CD14-positive monocyte (primary cell): ENCODE data around the gene BDKRB2. TPM values are rescaled to one million over a fixed set of nuclear protein-coding genes. Genes with fewer than 3 reads are reported as not detected.
A peak's percentile ranks its signal among the peaks of the same experiment; 100 is the strongest.

Experiments
- DNase-seq, 3 donors: peaks; one replicate each; pipeline ENCODE4 v3.0.0-alpha.2; 2011 to 2022
- H2AFZ ChIP-seq: 2 replicates; pipeline ENCODE4 v1.6.0; 2012; ENCODE audit warnings: mild to moderate bottlenecking, low read depth, low read length, inconsistent platforms; ENCODE audit not compliant: insufficient read depth, poor library complexity, severe bottlenecking
- H3K27ac ChIP-seq, 2 donors: 1 replicate in 1 of 2; 2 replicates in 1 of 2; pipeline ENCODE4 v1.5.1; 2012 to 2013; ENCODE audit warnings: low read length in 2 of 2, control low read depth in 1 of 2, inconsistent platforms in 1 of 2, low read depth in 1 of 2, mild to moderate bottlenecking in 1 of 2
- H3K27me3 ChIP-seq, 2 donors: one replicate each; pipeline versions ENCODE4 v1.6.0 to v1.6.1; 2011 to 2013; ENCODE audit warnings: low read length in 2 of 2; ENCODE audit not compliant: control insufficient read depth in 2 of 2, insufficient read depth in 2 of 2
- H3K36me3 ChIP-seq, 2 donors: replicated peaks in 1 of 2; 1 replicate in 1 of 2; 2 replicates in 1 of 2; pipeline versions ENCODE4 v1.5.1 to v1.6.1; 2012 to 2013; ENCODE audit warnings: low read length in 2 of 2, control low read depth in 1 of 2, inconsistent platforms in 1 of 2, mild to moderate bottlenecking in 1 of 2; ENCODE audit not compliant: insufficient read depth in 2 of 2, control insufficient read depth in 1 of 2
- H3K4me1 ChIP-seq, 2 donors: 1 replicate in 1 of 2; 2 replicates in 1 of 2; pipeline versions ENCODE4 v1.5.1 to v1.6.1; 2012 to 2013; ENCODE audit warnings: low read length in 2 of 2, control low read depth in 1 of 2, inconsistent platforms in 1 of 2, mild to moderate bottlenecking in 1 of 2, moderate library complexity in 1 of 2; ENCODE audit not compliant: insufficient read depth in 2 of 2, control insufficient read depth in 1 of 2
- H3K4me2 ChIP-seq: replicated peaks from 2 replicates; pipeline ENCODE3; 2012; ENCODE audit warnings: low read length, moderate library complexity, mild to moderate bottlenecking; ENCODE audit not compliant: poor library complexity, severe bottlenecking; ENCODE audit errors: extremely low read depth
- H3K4me3 ChIP-seq, 3 experiments: fragments of 200-600 bp in 1 of 3; sonication (generic) in 1 of 3; replicated peaks in 1 of 3; 1 replicate in 2 of 3; 2 replicates in 1 of 3; pipeline ENCODE4 v1.5.1; 2011 to 2013; ENCODE audit warnings: low read length in 3 of 3, mild to moderate bottlenecking in 3 of 3, control low read depth in 2 of 3, low read depth in 2 of 3, inconsistent platforms in 1 of 3, moderate library complexity in 1 of 3
- H3K79me2 ChIP-seq: 2 replicates; pipeline ENCODE4 v1.6.0; 2012; ENCODE audit warnings: mild to moderate bottlenecking, control low read depth, inconsistent platforms, low read length, moderate library complexity; ENCODE audit not compliant: insufficient read depth
- H3K9ac ChIP-seq: 2 replicates; pipeline ENCODE4 v1.6.0; 2017; ENCODE audit warnings: low read length, mild to moderate bottlenecking; ENCODE audit not compliant: insufficient read depth, poor library complexity, severe bottlenecking
- H3K9me3 ChIP-seq, 2 donors: replicated peaks in 1 of 2; 1 replicate in 1 of 2; 2 replicates in 1 of 2; pipeline versions ENCODE4 v1.5.1 to v1.6.1; 2012 to 2013; ENCODE audit warnings: low read length in 2 of 2, control low read depth in 1 of 2; ENCODE audit not compliant: control insufficient read depth in 1 of 2, insufficient read depth in 1 of 2
- H4K20me1 ChIP-seq: 2 replicates; pipeline ENCODE4 v1.6.0; 2012; ENCODE audit warnings: mild to moderate bottlenecking, low read length, control low read depth, moderate library complexity; ENCODE audit not compliant: insufficient read depth
- H3K27ac Mint-ChIP-seq, 7 donors: one replicate each; pipeline ENCODE4 v1.8.0; 2020; ENCODE audit warnings: mild to moderate bottlenecking in 7 of 7, mixed read lengths in 7 of 7, moderate library complexity in 6 of 7, inconsistent platforms in 2 of 7
- H3K27me3 Mint-ChIP-seq, 3 donors: one replicate each; pipeline ENCODE4 v1.8.0; 2021 to 2022; ENCODE audit warnings: low read depth in 3 of 3, mild to moderate bottlenecking in 3 of 3, mixed read lengths in 3 of 3, moderate library complexity in 3 of 3, inconsistent platforms in 1 of 3
- H3K36me3 Mint-ChIP-seq, 2 donors: one replicate each; pipeline ENCODE4 v1.8.0; 2020; ENCODE audit warnings: mixed read lengths in 2 of 2, inconsistent platforms in 1 of 2, mild to moderate bottlenecking in 1 of 2
- H3K4me1 Mint-ChIP-seq: one replicate; pipeline ENCODE4 v1.8.0; 2020; ENCODE audit warnings: mild to moderate bottlenecking, mixed read lengths
- H3K4me3 Mint-ChIP-seq, 2 donors: one replicate each; pipeline ENCODE4 v1.8.0; 2020; ENCODE audit warnings: mild to moderate bottlenecking in 2 of 2, mixed read lengths in 2 of 2, moderate library complexity in 1 of 2
- H3K9me3 Mint-ChIP-seq, 7 donors: one replicate each; pipeline ENCODE4 v1.8.0; 2020 to 2022; ENCODE audit warnings: mixed read lengths in 7 of 7, mild to moderate bottlenecking in 6 of 7, moderate library complexity in 6 of 7, inconsistent platforms in 2 of 7
- WGBS: methylation state at CpG from one replicate; pipeline ENCODE4 v1.1.5; 2013; ENCODE audit warnings: missing lambda C conversion rate; ENCODE audit not compliant: insufficient coverage; 5-methylcytosine and 5-hydroxymethylcytosine counted together
- intact Hi-C, 2 donors: fragments of 100-400 bp; cut with micrococcal nuclease; formaldehyde crosslinking; loops; one replicate each; pipeline versions ENCODE4 v1.15.0 to v1.15.1; 2023
- polyA plus RNA-seq, 3 donors: library from polyadenylated mRNA; depleted of rRNA in 1 of 3; unstranded in 2 of 3; stranded (reverse) in 1 of 3; fragments of 300-500 nt in 2 of 3; fragments of >200 nt in 1 of 3; fragmentation: Illumina TruSeq in 2 of 3; gene quantifications; 1 replicate in 2 of 3; 2 replicates in 1 of 3; pipeline ENCODE4 v1.2.3, GENCODE V29; 2012 to 2021
- TF ChIP-seq, protein P1 (sequence below): fragments of 200-600 bp; IDR thresholded peaks from one replicate; pipeline ENCODE4 v1.8.0; 2022; ENCODE audit warnings: antibody characterized with exemption, mild to moderate bottlenecking

BDKRB2 gene
- polyA plus RNA-seq, 3 donors: not detected

DNA sequence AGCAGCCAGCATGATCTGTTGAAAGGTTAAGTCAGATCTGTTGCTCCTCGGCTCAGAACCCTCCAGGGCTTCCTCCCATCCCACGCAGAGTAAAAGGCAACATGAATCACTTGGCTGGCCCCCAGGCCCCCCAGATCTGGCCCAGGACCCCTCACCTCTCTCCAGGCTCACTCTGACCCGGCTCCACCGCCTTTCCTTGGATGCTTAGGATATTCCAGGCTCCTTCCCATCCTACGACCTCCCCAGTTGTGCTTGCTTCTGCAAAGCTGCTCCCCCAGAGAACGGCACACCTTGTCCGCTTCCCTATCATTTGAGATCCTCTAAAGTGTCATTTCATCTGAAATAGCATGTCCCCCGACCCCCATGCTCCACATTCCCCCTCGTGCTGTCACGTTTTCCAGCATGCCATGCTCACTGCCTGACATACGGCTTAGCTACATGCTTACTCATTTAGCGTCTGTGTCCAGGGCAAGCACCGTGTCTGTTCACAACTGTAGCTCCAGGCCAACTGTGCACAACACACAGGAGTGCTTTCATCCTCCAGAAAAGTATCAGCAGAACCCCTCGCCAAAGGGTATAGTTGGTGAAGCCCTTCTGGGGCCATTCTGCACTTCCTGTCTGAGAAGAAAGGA lies 33.6 kb upstream of the BDKRB2 start:
- Mint-ChIP-seq H3K36me3 (no peaks in the 10 kb centered on the region), H3K27me3 (peaks cover 3 to 7% (median 6%) of the 10 kb centered on the region in 3 donors), H3K9me3 (peaks cover 0 to 9% (median 3%) of the 10 kb centered on the region in 7 donors), H3K4me1 (no peaks in the 10 kb centered on the region), H3K4me3 (no peak overlapping the region), H3K27ac (no peak overlapping the region)
- H3K27ac ChIP-seq: no peak overlapping the region
- WGBS: 77% methylated on average over 14 of the region's 14 CpGs
- no peaks in the 10 kb centered on the region for H3K9me3 ChIP-seq
- no peaks in the 10 kb centered on the region for H3K27me3 ChIP-seq
- intact Hi-C loops: no loop called here
- no peaks in the 10 kb centered on the region for H3K4me1 ChIP-seq
- H3K4me3 ChIP-seq: no peak overlapping the region
- H4K20me1 ChIP-seq: no peaks in the 10 kb centered on the region
- no peak for DNase-seq
- no peaks in the 10 kb centered on the region for H3K79me2 ChIP-seq
- H3K4me2 ChIP-seq: no peak overlapping the region
- H3K9ac ChIP-seq: no peak overlapping the region
- H3K36me3 ChIP-seq: no peaks in the 10 kb centered on the region
- no peak overlapping the region for H2AFZ ChIP-seq
- TF ChIP-seq, protein P1, sequence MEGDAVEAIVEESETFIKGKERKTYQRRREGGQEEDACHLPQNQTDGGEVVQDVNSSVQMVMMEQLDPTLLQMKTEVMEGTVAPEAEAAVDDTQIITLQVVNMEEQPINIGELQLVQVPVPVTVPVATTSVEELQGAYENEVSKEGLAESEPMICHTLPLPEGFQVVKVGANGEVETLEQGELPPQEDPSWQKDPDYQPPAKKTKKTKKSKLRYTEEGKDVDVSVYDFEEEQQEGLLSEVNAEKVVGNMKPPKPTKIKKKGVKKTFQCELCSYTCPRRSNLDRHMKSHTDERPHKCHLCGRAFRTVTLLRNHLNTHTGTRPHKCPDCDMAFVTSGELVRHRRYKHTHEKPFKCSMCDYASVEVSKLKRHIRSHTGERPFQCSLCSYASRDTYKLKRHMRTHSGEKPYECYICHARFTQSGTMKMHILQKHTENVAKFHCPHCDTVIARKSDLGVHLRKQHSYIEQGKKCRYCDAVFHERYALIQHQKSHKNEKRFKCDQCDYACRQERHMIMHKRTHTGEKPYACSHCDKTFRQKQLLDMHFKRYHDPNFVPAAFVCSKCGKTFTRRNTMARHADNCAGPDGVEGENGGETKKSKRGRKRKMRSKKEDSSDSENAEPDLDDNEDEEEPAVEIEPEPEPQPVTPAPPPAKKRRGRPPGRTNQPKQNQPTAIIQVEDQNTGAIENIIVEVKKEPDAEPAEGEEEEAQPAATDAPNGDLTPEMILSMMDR: no peak

DNA sequence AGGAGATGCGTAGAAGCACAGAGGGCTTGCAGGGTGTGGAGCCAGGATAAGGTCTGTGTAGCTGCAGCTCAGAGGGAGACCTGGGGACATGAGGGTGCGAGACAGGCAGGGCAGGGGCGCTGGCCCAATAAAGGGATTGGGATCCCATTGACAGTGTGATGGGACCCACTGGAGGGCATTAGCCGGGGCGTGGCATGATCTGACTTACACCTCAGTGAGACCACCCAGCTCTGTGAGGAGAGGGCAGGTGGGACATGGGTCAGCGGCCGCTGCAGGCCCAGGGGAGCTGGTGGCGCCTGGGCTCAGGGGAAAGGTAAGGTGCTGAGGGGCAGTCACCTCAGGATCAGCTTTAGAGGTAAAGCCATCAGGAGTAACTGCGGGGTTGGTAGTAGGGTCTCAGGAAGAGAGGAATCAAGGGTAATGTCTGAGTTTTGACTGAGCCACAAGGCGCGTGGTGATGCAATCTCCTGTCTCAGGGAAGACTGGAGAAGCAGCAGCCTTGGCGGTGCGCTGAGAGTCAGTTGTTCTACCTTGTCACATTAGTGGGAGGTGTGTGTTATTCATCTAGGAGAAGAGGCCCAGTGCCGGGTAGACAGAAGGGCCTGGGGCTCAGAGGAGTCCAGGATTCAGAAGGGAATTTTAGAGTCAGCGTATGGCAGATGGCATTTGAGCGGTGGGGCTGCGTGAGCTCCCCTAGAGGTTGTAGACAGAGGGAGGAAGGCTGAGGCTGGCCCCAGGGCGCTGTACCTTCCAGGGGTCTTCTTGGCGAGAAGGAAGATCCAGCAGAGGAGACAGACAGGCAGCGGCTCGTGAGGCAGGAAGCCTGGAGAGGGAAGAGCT lies 30.8 kb upstream of the BDKRB2 start:
- no peaks in the 10 kb centered on the region for H4K20me1 ChIP-seq
- H3K79me2 ChIP-seq: no peaks in the 10 kb centered on the region
- WGBS: 95% methylated on average over 21 of the region's 21 CpGs
- H3K27me3 ChIP-seq: no peaks in the 10 kb centered on the region
- no peaks in the 10 kb centered on the region for H3K36me3 Mint-ChIP-seq
- no peak overlapping the region for H3K9ac ChIP-seq
- DNase-seq: no peak
- TF ChIP-seq, protein P1: no peak
- H2AFZ ChIP-seq: no peak overlapping the region
- H3K4me1 Mint-ChIP-seq: no peaks in the 10 kb centered on the region
- peak overlapping the region in 1 of 7 donors; percentile 47 for H3K27ac Mint-ChIP-seq
- H3K4me3 ChIP-seq: no peak overlapping the region
- H3K9me3 Mint-ChIP-seq: peaks cover 0 to 10% (median 3%) of the 10 kb centered on the region in 7 donors
- H3K36me3 ChIP-seq: no peaks in the 10 kb centered on the region
- H3K9me3 ChIP-seq: no peaks in the 10 kb centered on the region
- no peak overlapping the region for H3K27ac ChIP-seq
- no peak overlapping the region for H3K4me2 ChIP-seq
- peaks cover 6 to 15% (median 6%) of the 10 kb centered on the region in 3 donors for H3K27me3 Mint-ChIP-seq
- no peaks in the 10 kb centered on the region for H3K4me1 ChIP-seq
- intact Hi-C loops: no loop called here
- no peak overlapping the region for H3K4me3 Mint-ChIP-seq
